ENCODE data around the gene GAA.

GRCh38 chr17:80117491-80118401, 16.4 kb downstream of the GAA start:
- no peak for TF ChIP-seq EZH2 (IDR thresholded peaks at IDR 0.05; ENCODE audit: borderline replicate concordance, low read depth, low read length, poor library complexity, severe bottlenecking)
- TF ChIP-seq, protein P1, sequence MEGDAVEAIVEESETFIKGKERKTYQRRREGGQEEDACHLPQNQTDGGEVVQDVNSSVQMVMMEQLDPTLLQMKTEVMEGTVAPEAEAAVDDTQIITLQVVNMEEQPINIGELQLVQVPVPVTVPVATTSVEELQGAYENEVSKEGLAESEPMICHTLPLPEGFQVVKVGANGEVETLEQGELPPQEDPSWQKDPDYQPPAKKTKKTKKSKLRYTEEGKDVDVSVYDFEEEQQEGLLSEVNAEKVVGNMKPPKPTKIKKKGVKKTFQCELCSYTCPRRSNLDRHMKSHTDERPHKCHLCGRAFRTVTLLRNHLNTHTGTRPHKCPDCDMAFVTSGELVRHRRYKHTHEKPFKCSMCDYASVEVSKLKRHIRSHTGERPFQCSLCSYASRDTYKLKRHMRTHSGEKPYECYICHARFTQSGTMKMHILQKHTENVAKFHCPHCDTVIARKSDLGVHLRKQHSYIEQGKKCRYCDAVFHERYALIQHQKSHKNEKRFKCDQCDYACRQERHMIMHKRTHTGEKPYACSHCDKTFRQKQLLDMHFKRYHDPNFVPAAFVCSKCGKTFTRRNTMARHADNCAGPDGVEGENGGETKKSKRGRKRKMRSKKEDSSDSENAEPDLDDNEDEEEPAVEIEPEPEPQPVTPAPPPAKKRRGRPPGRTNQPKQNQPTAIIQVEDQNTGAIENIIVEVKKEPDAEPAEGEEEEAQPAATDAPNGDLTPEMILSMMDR (conservative IDR thresholded peaks at IDR 0.05; ENCODE audit: low read depth, low read length), result no peak

Measured in A673 (cell line).